Adipocyte (in vitro differentiated cells): ENCODE measurements around the gene RSL1D1.

ENCODE experiments used
- DNase-seq: peaks from one replicate; pipeline ENCODE4 v3.0.0-alpha.2; 2015; ENCODE audit warnings: low read depth
- H3K27me3 ChIP-seq: replicated peaks from 2 replicates; pipeline ENCODE4 v1.7.0; 2013; ENCODE audit warnings: mild to moderate bottlenecking, low read length, moderate library complexity; ENCODE audit not compliant: control insufficient read depth, insufficient read depth
- H3K36me3 ChIP-seq: 2 replicates; pipeline ENCODE4 v1.7.0; 2013; ENCODE audit warnings: low read length, mild to moderate bottlenecking, moderate library complexity; ENCODE audit not compliant: control insufficient read depth, insufficient read depth, severe bottlenecking
- H3K4me1 ChIP-seq: 2 replicates; pipeline ENCODE4 v1.7.0; 2013; ENCODE audit warnings: mild to moderate bottlenecking, low read length, moderate library complexity; ENCODE audit not compliant: control insufficient read depth, insufficient read depth
- H3K4me3 ChIP-seq: 2 replicates; pipeline ENCODE4 v1.7.0; 2013; ENCODE audit warnings: mild to moderate bottlenecking, low read length, moderate library complexity
- H3K9ac ChIP-seq: 2 replicates; pipeline ENCODE4 v1.7.0; 2013; ENCODE audit warnings: mild to moderate bottlenecking, low read length, moderate library complexity
- H3K9me3 ChIP-seq: 2 replicates; pipeline ENCODE4 v1.7.0; 2013; ENCODE audit warnings: mild to moderate bottlenecking, low read length, moderate library complexity; ENCODE audit not compliant: control insufficient read depth

RSL1D1 gene

DNA sequence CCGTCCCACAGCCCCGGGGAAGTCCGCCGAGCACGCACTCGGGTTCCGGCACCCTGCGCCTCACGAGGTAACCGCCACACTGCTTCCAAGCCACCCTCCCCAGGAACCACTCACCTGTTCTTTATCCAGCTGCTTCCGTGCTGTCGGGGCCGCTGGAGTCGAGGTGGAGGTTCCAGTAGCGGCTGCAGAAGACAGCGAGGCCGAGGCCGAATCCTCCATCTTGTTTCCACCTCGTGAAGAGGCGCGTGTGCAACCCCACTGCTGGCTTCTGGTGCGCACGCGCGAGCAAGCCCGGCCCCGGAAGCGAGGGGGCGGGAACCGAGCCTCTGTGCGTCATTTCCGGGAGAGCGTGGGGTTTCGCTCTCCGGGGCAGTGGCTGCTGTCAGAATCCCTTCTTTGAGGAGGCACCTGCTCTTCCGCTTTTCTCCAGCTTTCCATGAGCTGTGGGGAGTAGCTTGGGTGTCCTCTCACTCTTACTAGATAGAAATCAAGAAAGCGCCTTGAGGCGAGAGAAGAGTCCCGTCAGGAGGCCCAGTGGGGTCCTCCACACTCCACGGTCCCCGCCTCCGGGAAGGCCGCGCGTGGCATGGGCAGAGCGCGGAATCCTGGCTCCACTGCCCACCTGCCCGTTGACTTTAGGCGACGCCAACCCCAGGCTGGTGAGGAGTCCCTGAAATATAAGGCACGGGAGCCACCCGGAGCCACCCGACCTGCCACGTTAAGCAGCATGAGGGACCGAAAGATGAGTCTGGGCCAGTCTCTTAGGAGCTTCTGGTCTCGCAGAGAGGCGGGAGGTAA lies at the start of gene RSL1D1:
TSS of gene RSL1D1 (minus strand) at position 249 of the 798 bp plus-strand sequence. CDS start at position 219, 30 bp downstream.
- H3K9ac ChIP-seq: peak within 1 kb of the TSS; percentile 97
- H3K9me3 ChIP-seq: no peaks in the 10 kb centered on the region
- peak within 1 kb of the TSS; percentile 95 for H3K4me3 ChIP-seq
- H3K36me3 ChIP-seq: peaks cover 32% of the 10 kb centered on the region
- peak; percentile 97 for DNase-seq
- no peaks in the 10 kb centered on the region for H3K27me3 ChIP-seq
- peaks cover 36% of the 10 kb centered on the region for H3K4me1 ChIP-seq

DNA sequence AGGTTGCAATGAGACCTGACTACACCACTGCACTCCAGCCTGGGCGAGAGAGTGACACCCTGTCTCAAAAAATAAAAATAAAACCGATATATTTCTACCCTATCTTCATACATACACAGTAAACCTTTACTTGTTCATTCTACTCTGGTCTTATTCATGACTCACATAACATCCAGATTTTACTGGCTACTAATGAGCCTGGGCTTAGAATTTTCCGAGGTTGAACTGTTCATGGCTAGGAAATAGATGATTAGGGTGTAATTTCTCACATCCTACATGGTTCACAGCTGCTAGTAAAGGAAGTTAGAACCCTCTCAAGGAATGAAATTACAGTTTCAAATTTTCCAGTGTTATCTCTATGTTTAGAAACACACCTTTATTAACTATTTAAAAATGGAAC lies 49.7 kb upstream of the RSL1D1 start:
- no peaks in the 10 kb centered on the region for H3K27me3 ChIP-seq
- peak; percentile 7 for DNase-seq
- peaks cover 10% of the 10 kb centered on the region for H3K36me3 ChIP-seq
- no peaks in the 10 kb centered on the region for H3K9me3 ChIP-seq
- no peak overlapping the region for H3K4me3 ChIP-seq
- no peak overlapping the region for H3K9ac ChIP-seq
- H3K4me1 ChIP-seq: peaks cover 18% of the 10 kb centered on the region

DNA sequence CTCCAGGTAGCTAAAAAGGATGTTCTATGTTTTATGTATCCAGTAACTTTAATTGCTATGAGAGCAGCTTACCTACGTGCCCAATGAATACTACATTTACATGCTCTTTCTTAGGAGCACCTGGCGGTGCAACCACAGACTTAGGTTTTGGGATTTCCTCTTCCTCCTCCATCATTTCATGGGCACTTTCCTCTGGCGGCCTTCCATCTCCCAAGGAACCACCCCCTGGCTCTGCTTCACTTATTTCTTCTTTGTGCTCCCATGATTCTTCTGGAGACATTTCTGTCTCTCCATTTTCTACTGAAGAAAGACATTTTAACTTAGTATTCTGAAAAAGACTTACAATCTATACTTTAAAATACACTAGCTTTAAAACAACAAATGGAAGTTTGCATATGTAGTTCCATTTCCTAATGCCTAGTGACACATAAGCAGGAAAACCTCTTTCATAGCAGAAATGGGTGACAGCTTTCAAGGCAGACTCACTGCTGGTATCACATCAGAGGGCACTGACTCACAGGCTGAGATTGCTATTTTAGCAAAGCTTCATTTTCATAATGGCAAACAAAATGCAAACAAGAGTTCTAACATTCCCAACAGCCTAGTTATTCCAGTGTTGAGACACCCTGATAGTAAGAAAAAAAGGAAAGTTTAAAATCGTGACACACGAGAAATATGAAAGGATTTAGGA lies 45.3 kb upstream of the RSL1D1 start:
- DNase-seq: peak; percentile 78
- peaks cover 20% of the 10 kb centered on the region for H3K4me1 ChIP-seq
- H3K9ac ChIP-seq: no peak overlapping the region
- peaks cover 47% of the 10 kb centered on the region for H3K36me3 ChIP-seq
- H3K27me3 ChIP-seq: no peaks in the 10 kb centered on the region
- H3K9me3 ChIP-seq: no peaks in the 10 kb centered on the region
- H3K4me3 ChIP-seq: no peak overlapping the region

DNA sequence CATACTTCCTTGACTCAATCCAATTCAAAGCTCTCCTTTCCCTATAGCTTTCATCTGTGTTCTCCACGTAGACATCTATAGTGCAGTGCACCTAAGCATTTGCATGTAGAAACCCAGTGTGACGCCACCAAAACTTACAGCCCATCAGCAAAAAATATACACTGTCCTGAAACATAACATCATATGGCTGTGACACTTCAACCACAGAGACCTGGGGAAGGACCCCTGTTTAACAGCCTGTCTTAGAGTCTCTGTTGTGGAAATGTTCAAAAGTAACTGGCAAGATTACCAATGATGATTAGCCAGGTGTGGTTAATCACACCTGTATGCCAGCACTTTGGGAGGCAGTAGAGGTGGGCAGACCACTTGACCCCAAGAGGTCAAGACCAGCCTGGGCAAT lies 42.2 kb upstream of the RSL1D1 start:
- peaks cover 62% of the 10 kb centered on the region for H3K36me3 ChIP-seq
- no peak overlapping the region for H3K9ac ChIP-seq
- H3K9me3 ChIP-seq: no peaks in the 10 kb centered on the region
- no peak for DNase-seq
- H3K27me3 ChIP-seq: no peaks in the 10 kb centered on the region
- peaks cover 20% of the 10 kb centered on the region for H3K4me1 ChIP-seq
- no peak overlapping the region for H3K4me3 ChIP-seq

DNA sequence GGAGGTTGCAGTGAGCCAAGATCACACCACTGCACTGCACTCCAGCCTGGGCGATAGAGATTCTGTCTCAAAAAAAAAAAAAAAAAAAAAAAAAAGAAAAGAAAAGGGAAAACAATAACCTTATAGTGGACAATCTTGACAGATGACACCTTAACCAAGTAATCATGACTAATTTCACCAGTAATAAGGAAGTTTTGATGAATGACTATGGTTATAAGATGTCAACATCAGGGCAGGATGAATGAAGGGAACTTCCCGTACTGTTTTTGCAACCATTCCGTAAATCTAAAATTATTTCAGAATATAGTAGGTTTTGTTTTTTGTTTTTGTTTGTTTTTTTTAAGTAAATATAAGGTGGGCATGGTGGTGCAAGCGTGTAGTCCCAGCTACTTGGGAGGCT lies 41.4 kb upstream of the RSL1D1 start:
- H3K4me3 ChIP-seq: no peak overlapping the region
- no peak overlapping the region for H3K9ac ChIP-seq
- peaks cover 68% of the 10 kb centered on the region for H3K36me3 ChIP-seq
- DNase-seq: no peak
- no peaks in the 10 kb centered on the region for H3K9me3 ChIP-seq
- peaks cover 19% of the 10 kb centered on the region for H3K4me1 ChIP-seq
- H3K27me3 ChIP-seq: no peaks in the 10 kb centered on the region

DNA sequence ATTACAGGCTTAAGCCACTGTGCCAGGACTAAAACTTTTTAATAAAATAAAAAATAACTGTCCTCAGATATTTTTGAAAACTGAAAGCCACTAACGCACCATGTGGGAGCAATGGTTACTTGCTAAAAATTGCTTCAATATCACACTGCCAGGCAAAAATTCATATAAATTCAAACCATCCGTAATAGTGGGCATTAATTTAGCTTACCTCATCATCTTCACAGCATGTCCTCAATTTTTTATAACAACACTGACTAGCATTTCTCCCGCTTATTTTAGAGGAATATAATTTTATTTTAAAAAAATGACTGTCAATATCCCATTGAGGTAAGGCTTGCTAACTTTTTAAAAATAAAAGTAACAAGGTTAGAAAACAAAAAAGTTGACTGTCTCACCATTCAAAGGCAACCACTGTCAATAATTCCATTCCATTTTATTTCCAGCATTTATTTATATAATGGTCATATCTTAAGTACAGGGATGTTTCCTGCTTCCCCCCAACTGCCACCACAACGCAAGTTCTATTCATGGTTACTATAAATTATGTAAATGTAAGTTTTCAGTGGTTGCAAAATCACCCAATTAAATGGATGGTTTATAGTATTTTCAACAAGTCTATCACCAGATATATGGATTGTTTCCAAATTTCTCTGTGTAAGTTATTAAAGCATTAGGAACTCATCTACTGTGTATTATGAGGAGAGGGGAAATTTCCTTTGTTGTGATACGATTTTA lies 39.1 kb upstream of the RSL1D1 start:
- H3K36me3 ChIP-seq: peaks cover 84% of the 10 kb centered on the region
- H3K9me3 ChIP-seq: no peaks in the 10 kb centered on the region
- H3K27me3 ChIP-seq: no peaks in the 10 kb centered on the region
- no peak overlapping the region for H3K4me3 ChIP-seq
- DNase-seq: no peak
- H3K4me1 ChIP-seq: no peaks in the 10 kb centered on the region
- no peak overlapping the region for H3K9ac ChIP-seq

DNA sequence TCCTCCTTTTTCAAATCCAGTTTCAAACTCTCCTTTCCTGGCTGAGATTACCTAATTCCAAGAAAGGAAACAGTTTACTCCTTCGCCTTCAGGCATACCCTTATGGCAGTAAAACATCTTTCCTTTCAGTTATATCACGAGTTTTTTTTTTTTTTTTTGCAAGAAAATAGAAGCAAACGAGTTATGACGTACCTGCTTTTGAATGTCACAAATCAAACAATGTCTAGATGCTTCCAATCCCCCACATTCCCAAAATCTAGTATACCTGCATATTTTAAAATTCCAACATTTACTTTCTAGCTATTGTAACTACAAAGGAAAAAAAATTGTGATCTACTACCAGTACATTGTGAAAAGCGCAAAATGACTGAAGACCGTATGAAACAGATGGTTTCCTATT lies 35.5 kb upstream of the RSL1D1 start:
- Histone ChIP-seq H3K4me1 (no peaks in the 10 kb centered on the region), H3K4me3 (no peak overlapping the region), H3K36me3 (peaks cover 88% of the 10 kb centered on the region), H3K9ac (no peak overlapping the region), H3K27me3 (no peaks in the 10 kb centered on the region), H3K9me3 (no peaks in the 10 kb centered on the region)
- no peak for DNase-seq

DNA sequence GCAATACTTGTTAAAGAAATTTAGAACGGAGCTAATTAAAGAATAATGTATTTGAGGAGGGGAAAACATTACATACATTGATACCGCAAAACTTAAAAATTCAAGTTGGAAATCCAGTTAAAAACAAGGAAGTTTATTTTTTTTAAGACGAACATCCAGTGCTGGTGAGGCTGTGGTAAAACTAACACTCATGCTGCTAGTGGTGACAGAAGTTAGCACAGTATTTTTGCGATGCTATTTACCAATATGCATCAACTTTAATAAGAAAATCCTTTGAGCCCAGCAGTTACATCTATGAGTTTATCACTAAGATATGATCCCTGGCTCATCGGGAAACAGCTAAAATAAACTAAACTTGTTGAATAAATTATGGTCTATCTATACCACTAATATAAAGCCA lies 32.7 kb upstream of the RSL1D1 start:
- Histone ChIP-seq H3K9ac (no peak overlapping the region), H3K4me3 (no peak overlapping the region), H3K4me1 (no peaks in the 10 kb centered on the region), H3K9me3 (no peaks in the 10 kb centered on the region), H3K36me3 (peaks cover 95% of the 10 kb centered on the region), H3K27me3 (no peaks in the 10 kb centered on the region)
- DNase-seq: no peak

DNA sequence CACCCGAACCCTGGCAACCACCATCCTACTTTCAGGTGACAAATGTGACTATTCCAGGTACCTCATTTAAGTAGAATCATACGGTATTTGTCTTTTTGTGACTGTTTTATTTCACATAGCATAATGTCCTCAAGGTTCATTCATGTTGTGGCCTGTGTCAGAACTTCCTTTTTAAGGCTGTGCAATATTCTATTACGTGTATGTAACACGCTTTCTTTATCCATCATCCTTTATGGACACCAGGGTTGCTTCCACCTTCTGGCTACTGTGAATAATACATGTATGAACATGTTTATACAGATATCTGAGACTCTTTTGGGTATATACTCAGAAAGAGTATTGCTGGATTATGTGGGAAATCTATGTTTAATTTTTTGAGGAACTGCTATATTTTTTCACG lies 28.7 kb upstream of the RSL1D1 start:
- no peaks in the 10 kb centered on the region for H3K9me3 ChIP-seq
- H3K36me3 ChIP-seq: peaks cover 92% of the 10 kb centered on the region
- H3K27me3 ChIP-seq: no peaks in the 10 kb centered on the region
- H3K9ac ChIP-seq: peak overlapping the region; percentile 20
- H3K4me3 ChIP-seq: no peak overlapping the region
- peaks cover 4% of the 10 kb centered on the region for H3K4me1 ChIP-seq
- no peak for DNase-seq

DNA sequence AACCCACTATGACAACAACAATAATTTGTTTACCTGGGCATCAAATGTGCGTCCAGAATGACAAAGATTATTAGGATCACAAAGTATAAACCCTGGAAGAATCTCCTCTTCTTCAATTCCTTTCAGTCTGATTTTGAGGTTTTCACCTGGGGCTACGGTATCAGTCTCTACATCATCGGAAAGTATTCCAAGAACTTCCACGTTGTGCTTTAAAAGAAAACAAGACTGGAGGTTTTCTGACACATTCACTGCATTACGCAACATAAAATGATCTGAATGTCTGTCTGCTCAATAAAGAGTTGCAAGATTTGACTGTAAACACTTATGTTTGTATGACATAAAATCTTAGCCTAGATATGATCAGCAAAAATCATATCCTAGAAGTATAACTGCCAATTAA lies 26.0 kb upstream of the RSL1D1 start:
- peaks cover 11% of the 10 kb centered on the region for H3K4me1 ChIP-seq
- H3K9me3 ChIP-seq: no peaks in the 10 kb centered on the region
- no peak overlapping the region for H3K4me3 ChIP-seq
- H3K36me3 ChIP-seq: peaks cover 88% of the 10 kb centered on the region
- peak; percentile 70 for DNase-seq
- no peak overlapping the region for H3K9ac ChIP-seq
- H3K27me3 ChIP-seq: no peaks in the 10 kb centered on the region

DNA sequence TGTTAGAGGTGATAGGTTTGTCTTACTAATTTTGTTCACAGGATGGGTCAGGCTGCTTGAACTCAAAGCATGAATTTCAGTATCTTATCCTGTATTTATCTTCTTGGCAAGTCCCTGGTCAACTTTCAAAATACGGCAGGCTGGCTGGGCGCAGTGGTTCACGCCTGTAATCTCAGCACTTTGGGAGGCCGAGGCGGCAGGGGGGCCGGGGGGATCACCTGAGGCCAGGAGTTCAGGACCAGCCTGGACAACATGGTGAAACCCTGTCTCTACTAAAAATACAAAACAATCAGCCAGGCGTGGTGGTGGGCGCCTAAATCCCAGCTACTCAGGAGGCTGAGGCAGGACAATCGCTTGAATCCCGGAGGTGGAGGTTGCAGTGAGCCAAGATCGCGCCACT lies 25.0 kb upstream of the RSL1D1 start:
- peaks cover 87% of the 10 kb centered on the region for H3K36me3 ChIP-seq
- H3K4me1 ChIP-seq: peaks cover 21% of the 10 kb centered on the region
- DNase-seq: no peak

More for the DNA sequence above, 25.0 kb upstream of the RSL1D1 start:
- Histone ChIP-seq H3K4me3 (no peak overlapping the region), H3K27me3 (no peaks in the 10 kb centered on the region), H3K9ac (no peak overlapping the region), H3K9me3 (no peaks in the 10 kb centered on the region)
